OCI-M2 (cell line): ENCODE data around the gene NXPE3.

Source experiments
- DNase-seq: peaks from one replicate; lab custom pipeline; 2025; ENCODE audit not compliant: unreplicated experiment; lab: John Stamatoyannopoulos, UW

The NXPE3 gene

DNA sequence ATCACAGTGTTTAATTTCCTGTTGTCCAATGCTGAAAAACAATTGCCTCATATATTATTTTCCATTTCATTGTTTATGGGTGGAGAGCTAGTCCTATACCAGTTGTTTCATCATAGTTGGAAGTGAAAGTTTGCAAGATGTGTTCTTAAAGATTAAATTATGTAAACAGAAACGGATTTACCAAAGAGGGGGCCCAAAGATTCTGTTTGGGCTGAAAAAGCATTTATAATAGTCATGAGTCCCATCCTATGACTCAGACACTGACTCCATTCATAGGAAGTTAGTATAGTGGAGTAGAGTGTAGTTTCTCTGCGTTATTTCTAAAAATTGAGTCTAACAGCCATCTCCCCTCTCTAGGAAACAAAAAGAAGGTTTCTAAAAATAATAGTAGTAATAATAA, 94.6 kb downstream of the NXPE3 start:
- DNase-seq: no peak

DNA sequence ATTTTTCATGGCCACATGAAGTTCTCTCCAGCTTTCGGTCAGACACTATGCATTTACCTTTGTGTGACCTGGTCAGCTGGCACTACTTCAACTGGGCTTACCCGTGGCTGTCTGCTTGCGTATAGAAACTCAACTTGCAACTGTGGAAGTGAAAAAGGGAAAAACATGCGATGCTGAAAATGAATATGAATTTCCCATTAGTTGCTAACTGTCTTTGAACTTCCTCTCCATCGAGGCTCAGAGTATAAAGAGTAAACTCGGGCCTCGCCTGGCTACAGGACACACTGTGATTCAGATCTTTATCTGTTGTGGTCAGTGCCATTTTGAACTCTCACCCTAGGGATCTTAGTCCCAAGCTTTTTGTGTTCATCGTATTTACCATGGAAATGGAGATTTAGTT, 97.1 kb downstream of the NXPE3 start:
- DNase-seq: no peak
